HepG2 (cell line): ENCODE measurements around the gene OGFR. TPM values are rescaled to one million over a fixed set of nuclear protein-coding genes. Genes with fewer than 3 reads are reported as not detected.
A peak's percentile ranks its signal among the peaks of the same experiment; 100 is the strongest.

Experiments
- ATF7-NPFF ChIP-seq: sonication (generic); formaldehyde crosslinking; IDR thresholded peaks from 2 replicates; pipeline ENCODE4 v1.8.1; 2023; ENCODE audit warnings: mild to moderate bottlenecking, low read depth, missing genetic modification reagents, moderate library complexity
- DBP ChIP-seq: sonication (generic); formaldehyde crosslinking; IDR thresholded peaks from 2 replicates; pipeline ENCODE4 v1.4.0; 2020; ENCODE audit warnings: missing genetic modification reagents; ENCODE audit errors: not compliant biosample characterization
- ERF ChIP-seq: IDR thresholded peaks from 2 replicates; pipeline ENCODE4 v1.6.1; 2018; ENCODE audit warnings: missing biosample characterization, missing genetic modification reagents
- KLF9 ChIP-seq: IDR thresholded peaks from 2 replicates; pipeline ENCODE4 v1.6.1; 2016; ENCODE audit warnings: low read depth
- MIER3 ChIP-seq: IDR thresholded peaks from 2 replicates; pipeline ENCODE4 v1.6.1; 2016; ENCODE audit warnings: missing compliant biosample characterization, borderline replicate concordance
- MNT ChIP-seq: fragments of 450-650 bp; IDR thresholded peaks from 2 replicates; pipeline ENCODE4 v1.6.1; 2016
- NFIC ChIP-seq: IDR thresholded peaks from 2 replicates; pipeline ENCODE4 v1.6.1; 2012; ENCODE audit warnings: mild to moderate bottlenecking, low read length, inconsistent platforms
- NR2F1 ChIP-seq, 2 experiments: fragments of 450-650 bp in 1 of 2; formaldehyde crosslinking in 1 of 2; IDR thresholded peaks; 2 replicates each; pipeline versions ENCODE4 v1.5.0 to v1.6.1; 2016 to 2020; ENCODE audit warnings: mild to moderate bottlenecking in 1 of 2, missing compliant biosample characterization in 1 of 2, missing genetic modification reagents in 1 of 2, moderate library complexity in 1 of 2
- PLRG1 ChIP-seq: fragments of 450-650 bp; conservative IDR thresholded peaks from 2 replicates; pipeline ENCODE4 v1.6.1; 2016
- SRF ChIP-seq: IDR thresholded peaks from 2 replicates; pipeline ENCODE4 v1.6.1; 2011; ENCODE audit warnings: mild to moderate bottlenecking, low read depth, low read length, moderate library complexity
- ZBTB3 ChIP-seq: sonication (generic); formaldehyde crosslinking; IDR thresholded peaks from 2 replicates; pipeline ENCODE4 v1.4.0; 2020; ENCODE audit warnings: low read depth, mild to moderate bottlenecking, moderate library complexity, missing genetic modification reagents, borderline replicate concordance
- ZHX2 ChIP-seq, 2 experiments: sonication (generic) in 1 of 2; formaldehyde crosslinking in 1 of 2; IDR thresholded peaks; 2 replicates each; pipeline versions ENCODE4 v1.6.1 to v1.9.0; 2014 to 2022; ENCODE audit warnings: antibody characterized with exemption in 1 of 2, borderline replicate concordance in 1 of 2, inconsistent platforms in 1 of 2, low read depth in 1 of 2, missing genetic modification reagents in 1 of 2
- ZNF251 ChIP-seq: sonication (generic); formaldehyde crosslinking; IDR thresholded peaks from 2 replicates; pipeline ENCODE4 v1.9.0; 2021; ENCODE audit warnings: mild to moderate bottlenecking, missing genetic modification reagents
- ZNF589 ChIP-seq: sonication (generic); formaldehyde crosslinking; conservative IDR thresholded peaks from 2 replicates; pipeline ENCODE4 v1.8.0; 2022; ENCODE audit warnings: mild to moderate bottlenecking, moderate library complexity, missing genetic modification reagents
- ZNF772 ChIP-seq: sonication (generic); formaldehyde crosslinking; IDR thresholded peaks from 2 replicates; pipeline ENCODE4 v1.5.0; 2020; ENCODE audit warnings: mild to moderate bottlenecking, missing genetic modification reagents
- polyA plus RNA-seq, 8 experiments: library from polyadenylated mRNA; depleted of rRNA in 3 of 8; stranded (reverse) in 7 of 8; unstranded in 1 of 8; fragments of >200 nt; fragmentation: Illumina TruSeq in 4 of 8; extraction: Trizol in 4 of 8; gene quantifications; 2 replicates each; pipeline versions ENCODE4 v1.2.1 to v1.2.3, GENCODE V29; 2011 to 2016; ENCODE audit warnings: low read depth in 4 of 8, missing spikeins in 1 of 8, mixed read lengths in 1 of 8; ENCODE audit not compliant: insufficient read depth in 1 of 8
- total RNA-seq, 5 experiments: library from RNA; depleted of rRNA; stranded (reverse); fragments of >200 nt; fragmentation: Illumina TruSeq; extraction: Trizol; gene quantifications; 2 replicates each; pipeline ENCODE4 v1.2.3, GENCODE V29; 2016; ENCODE audit warnings: low read depth in 1 of 5

Gene OGFR
- total and polyA plus RNA-seq, 2 of the 13 experiments (the other 11 are each of a cell fraction or from before 2014, with no cell fraction given): 47.7 to 81.8 TPM

GRCh38 chr20:62822788-62823651 is 18.4 kb downstream of the OGFR start (continued):
- no peak for TF ChIP-seq PLRG1
- peak; percentile 85; the same call in 1 of the 2 replicates for TF ChIP-seq KLF9
- TF ChIP-seq ZBTB3 (CRISPR knock-in tag): peak; percentile 59; the same call in 1 of the 2 replicates
- no peak for TF ChIP-seq ZNF589 (CRISPR knock-in tag)
- no peak; the same call in 1 of the 2 replicates for TF ChIP-seq ZHX2 (IDR thresholded peaks at IDR 0.05; ENCODE audit: low read depth)
- no peak for TF ChIP-seq ZHX2 (CRISPR knock-in tag; IDR thresholded peaks at IDR 0.05; ENCODE audit: borderline replicate concordance)
- peak; percentile 96 for TF ChIP-seq MIER3 (CRISPR knock-in tag)
- peak; percentile 42; the same call in 1 of the 2 replicates for TF ChIP-seq MNT
- TF ChIP-seq NFIC: no peak
- TF ChIP-seq ZNF772 (CRISPR knock-in tag): 0 out of 2 replicates have a peak, but pooled peaks have one; percentile 56
- TF ChIP-seq DBP (CRISPR knock-in tag): no peak
- TF ChIP-seq NR2F1 (CRISPR knock-in tag; IDR thresholded peaks at IDR 0.05): peak; percentile 19 to 58; a peak in 2 of 4 replicates
- TF ChIP-seq SRF: peak; percentile 4; the same call in 1 of the 2 replicates
- peak; percentile 95 for TF ChIP-seq ERF (CRISPR knock-in tag)
- peak; percentile 35 for TF ChIP-seq ATF7-NPFF (CRISPR knock-in tag)
- 0 out of 2 replicates have a peak, but pooled peaks have one; percentile 49 for TF ChIP-seq ZNF251
